GM04503 (cell line): ENCODE data around the gene SACS.

Source experiments
- DNase-seq: peaks from one replicate; pipeline ENCODE4 v3.0.0-alpha.2; 2012; ENCODE audit warnings: low read depth

SACS gene

DNA sequence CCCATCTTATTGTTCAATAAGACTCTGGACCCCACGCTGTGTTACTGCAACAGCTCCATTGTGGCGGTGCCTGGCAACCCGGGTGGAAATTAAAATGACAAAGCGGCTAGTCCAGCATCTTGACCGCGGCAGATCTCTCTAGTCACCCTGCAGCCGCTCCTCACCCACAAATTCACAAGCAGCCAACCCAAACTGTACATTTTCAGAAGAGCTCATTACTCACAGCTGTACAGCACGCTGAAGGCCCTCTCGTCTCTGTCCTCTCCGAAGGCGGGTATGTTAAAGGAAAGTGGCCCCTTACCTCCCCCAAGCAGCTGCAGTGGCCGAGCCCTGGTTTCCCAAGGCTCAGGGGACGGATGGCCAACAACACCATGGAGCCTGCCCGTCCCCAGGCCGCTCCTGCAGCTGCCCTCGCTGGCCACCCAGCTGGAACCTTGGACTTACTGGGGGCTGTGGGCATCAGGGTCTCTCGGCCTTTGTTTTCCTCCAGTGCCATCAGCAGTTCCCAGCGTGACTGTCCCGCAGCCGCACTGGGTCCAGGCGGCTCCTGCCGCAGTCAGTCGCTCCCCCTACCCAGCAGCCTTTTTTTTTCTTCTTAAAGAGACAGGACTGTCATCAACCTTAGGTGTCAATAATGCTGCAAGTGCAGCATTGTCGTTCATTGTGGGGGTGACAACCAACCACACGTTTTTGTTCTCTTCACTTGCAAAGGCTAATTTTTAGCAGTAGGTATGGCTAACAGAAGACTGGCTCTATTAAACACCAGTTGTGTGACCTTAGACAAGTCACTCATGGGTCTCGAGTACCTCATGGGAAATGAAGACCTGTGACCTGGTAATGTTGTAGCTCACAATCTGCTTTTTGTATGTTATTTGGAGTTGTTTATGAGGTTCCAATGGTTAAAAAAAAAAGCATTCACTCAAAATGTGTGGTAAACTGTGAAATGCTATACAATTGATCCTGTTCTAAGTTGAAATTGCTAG is at the start of gene SACS:
Gene SACS, minus strand, starts transcription at position 532 of the 983 bp plus-strand sequence. CDS start 22,463 bp downstream, outside the sequence.
- DNase-seq = no peak

DNA sequence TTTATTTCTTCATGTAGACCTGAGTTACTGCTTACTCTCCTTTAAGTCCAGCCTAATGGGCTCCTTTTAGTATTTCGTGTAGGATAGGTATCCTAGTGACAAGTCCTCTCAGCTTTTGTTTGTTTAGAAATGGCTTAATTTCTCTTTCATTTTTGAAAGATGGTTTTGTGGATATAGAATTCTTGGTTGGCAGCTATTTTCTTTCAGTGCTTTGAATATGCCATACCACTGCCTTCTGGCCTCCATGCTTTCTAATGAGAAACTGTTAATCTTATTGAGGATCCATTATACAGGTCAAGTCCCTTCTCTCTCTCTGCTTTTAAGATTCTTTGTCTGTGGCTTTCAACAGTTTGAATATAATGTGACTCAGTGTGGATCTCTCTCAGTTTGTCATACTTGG is 46.8 kb upstream of the SACS start:
- no peak for DNase-seq

- no peak for DNase-seq
These were observed 43.6 kb upstream of the SACS start for GRCh38 chr13:23477101-23477500.

GRCh38 chr13:23473221-23473620 is 39.7 kb upstream of the SACS start:
- DNase-seq = no peak

GRCh38 chr13:23472189-23472588 is 38.7 kb upstream of the SACS start:
- no peak for DNase-seq

- DNase-seq = peak; percentile 44
These were observed 37.5 kb upstream of the SACS start for GRCh38 chr13:23470790-23471614.

DNA sequence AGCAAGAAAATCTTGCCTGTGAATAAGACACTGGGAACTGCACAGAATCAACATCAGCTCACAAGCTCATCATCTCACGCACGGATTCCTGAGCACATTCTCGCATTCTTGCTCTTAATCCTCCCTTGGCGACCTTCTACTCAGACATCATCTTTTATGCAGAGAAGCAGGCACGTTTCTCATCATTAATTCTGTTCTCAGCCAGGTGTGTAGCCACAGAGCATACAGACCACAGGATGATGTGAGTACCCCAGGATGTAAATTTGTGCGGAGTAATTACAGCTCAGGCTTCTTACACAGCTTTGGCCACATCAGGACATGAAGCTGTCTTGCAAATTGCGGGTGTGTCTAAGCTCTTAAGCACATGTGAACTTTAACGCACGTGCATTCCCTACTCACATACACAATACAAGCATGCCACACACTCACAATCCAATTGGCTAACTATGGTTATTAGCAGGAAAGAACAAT is 36.5 kb upstream of the SACS start:
- peak; percentile 98 for DNase-seq

DNA sequence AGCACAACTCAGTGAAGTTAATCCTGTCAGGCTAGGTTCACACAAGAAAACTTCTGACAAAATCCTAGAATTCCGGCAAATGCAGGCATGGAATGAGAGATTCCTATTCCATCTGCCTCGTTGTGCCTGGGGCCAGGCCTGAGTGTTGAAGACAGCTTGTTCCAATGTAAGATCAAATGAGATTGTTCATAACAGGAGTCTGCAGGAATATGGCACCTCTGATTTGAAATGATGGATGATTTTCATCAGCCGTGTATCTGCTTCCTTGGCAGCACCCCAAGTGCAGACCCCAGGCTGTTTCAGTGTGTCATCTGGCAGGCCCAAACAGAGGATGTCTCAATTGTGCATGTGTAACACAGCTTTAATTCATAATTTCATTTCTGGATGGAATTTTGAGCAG is 35.3 kb upstream of the SACS start:
- DNase-seq = no peak

- DNase-seq = no peak
These were observed 34.4 kb upstream of the SACS start for GRCh38 chr13:23467932-23468278.

DNA sequence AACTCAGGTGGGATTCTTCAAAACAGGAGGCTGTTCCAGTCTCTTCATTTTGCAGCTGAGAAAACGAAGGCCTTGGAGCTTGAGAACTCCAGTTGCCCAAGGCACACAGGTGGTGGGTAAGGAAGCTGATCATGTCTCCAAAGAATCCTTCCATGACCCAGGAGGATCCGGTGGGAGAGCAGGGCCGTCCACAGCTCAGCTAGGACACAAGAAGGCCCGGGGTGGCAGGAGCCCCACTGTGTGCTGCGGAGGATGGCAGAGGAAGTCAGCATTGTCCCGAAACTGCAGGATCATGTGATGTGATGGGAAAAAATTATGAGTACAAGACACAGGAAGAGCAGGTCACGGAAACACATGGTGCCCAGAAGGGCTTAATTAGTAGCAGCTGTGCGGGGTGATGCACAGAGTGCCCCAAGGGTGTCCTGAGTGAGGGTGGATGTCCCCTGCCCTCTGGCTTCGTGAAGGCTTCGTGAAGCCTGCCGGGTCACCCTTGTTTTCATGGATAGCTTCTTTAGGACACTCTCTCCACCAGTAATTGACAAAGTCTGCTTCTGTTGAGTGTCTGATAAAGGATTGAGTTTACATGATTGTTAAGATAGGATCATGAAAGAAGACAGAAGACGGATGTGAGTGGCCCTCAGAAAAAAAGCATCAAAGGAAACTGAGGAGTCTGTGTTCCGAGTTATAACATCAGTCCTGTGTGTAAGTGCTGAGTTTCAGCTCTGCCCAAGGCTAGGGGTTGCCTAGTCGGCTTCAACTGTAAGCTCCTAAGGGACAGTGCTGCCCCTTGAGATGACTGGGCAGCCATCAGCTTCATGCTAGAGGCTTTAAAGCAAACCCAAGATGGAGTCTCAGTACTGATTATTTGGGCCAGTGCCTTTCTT is 33.8 kb upstream of the SACS start:
- DNase-seq = peak; percentile 66

- peak; percentile 42 for DNase-seq
These were observed 32.9 kb upstream of the SACS start for GRCh38 chr13:23466144-23467002.

DNA sequence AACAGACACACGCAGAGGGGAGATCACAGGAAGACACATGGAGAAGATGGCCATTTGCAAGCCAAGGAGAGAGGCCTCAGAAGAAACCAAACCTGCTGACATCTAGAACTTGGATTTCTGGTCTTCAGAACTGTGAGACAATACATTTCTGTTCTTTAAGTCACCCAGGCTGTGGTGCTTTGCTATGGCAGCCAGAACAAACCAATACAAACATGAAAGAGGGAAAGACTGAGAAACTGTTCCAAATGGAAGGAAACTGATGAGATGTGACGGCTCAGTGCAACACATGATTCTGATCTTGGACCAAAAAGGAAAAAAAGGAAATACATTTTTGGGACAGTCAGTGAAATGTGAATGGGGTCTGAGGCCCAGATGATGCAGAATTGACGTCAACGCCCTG is 30.2 kb upstream of the SACS start:
- no peak for DNase-seq

- DNase-seq = no peak
These were observed 29.5 kb upstream of the SACS start for GRCh38 chr13:23462815-23463559.

DNA sequence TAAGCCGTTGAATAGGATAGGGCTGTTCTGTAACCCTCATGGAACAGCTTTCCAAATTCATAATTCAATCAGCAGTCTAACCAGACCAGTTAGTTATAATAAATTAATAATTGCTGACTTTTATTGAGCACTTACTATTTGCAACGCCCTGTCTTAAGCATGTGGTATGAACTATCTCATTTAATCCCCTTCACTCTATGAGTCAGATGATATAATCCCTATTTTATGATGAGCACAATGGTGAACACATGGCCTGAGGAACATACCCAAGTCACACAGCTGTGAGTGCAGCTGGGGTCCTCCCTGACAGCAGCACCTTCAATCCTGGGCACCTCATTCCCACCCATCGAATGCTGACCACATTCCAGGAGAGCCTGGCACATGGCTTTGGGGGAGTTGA is 28.0 kb upstream of the SACS start:
- DNase-seq = no peak

- no peak for DNase-seq
These were observed 27.4 kb upstream of the SACS start for GRCh38 chr13:23460921-23461320.

DNA sequence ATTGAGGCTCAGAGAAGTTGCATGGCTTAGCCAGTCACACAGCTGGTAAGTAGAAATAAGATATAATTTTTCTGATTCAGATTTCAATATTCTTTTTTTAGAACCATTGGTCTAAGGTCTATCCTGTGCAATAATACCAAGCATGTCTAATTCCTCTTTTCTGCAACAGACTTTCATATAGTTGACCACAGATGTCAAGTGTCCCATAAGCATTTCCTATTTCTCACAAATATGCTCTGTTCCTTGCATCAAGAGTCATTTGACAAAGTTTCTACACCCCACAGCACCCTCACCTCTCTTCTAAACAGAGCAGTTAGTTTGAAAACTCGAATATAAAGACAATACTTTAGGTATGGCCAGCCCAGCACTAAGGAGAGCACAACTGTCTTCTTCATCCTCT is 26.8 kb upstream of the SACS start:
- DNase-seq = no peak

DNA sequence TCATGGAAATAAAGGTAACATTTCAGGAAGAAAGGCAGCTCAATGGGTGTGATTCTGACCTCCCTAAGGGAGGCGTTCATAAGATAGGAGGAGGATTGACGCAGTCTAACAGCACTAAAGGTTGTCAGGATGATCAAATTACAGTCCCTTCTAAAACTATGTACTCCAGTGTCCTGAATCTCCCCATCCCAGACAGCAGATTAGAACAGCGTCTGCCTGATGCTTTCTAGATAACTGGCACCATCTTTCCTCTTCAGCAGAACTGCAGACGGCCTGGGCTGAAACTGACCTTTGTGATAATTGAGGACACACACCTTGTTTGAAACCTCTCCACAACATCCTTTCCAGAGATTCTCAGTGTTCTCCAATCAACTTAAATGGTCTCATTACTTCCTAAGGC is 25.5 kb upstream of the SACS start:
- no peak for DNase-seq

- DNase-seq = no peak
These were observed 23.1 kb upstream of the SACS start for GRCh38 chr13:23456437-23457210.

DNA sequence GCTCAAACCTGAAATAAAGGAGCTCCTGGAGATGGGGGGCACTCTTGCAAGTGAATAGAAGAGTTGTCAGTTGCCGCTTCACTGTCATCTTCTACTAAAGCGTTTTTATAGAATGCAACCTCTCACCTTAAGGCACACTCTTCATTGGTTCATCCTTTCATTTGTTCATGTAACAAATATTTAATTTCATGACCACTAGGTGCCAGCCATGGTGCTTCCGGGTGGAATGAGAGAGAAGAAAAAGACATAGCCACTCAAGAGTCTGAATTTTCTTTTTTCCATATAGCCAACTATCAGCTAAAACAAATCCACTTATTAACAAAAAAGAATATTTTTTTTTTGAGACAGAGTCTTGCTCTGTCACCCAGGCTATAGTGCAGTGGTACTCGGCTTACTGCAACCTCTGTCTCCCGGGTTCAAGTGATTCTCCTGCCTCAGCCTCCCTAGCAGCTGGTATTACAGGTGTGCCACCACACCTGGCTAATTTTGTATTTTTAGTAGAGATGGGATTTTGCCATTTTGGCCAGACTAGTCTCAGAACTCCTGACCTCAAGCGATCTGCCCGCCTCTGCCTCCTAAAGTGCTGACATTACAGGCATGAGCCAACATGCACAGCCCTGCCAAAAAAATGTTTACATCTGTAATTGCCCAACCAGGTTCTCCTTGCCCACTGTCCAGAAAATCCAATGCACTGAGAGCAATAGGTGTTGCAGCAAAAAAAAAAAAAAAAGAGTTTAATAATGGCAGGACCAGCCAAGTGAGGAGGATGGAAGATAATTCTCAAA is 22.1 kb upstream of the SACS start:
- DNase-seq = no peak
